GM21529 (cell line): ENCODE data around the gene LSM12.

Experiments
- ATAC-seq: cut with Tn5 transposase; IDR thresholded peaks from one replicate; pipeline ENCODE4 v1.9.1; 2021; ENCODE audit not compliant: unreplicated experiment

Gene LSM12

DNA sequence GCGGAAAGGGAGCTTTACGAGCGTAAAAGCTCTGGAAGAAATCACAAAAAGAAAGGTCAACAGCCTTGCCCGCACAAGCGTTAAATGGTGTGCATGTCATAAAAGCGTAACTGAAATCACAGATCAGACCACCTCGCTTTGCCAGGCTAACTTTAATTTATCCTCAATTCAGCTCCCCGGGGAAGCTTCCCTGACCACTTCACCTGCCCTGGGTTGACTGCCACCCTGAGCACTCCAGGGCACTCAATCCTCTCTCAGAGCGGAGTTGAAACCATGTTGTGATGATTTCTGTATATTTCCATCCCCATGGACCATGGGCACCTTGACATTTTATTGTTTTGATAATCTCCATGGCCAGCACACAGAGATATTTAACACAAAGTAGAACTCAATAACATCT is 78.2 kb downstream of the LSM12 start:
- ATAC-seq = no peak

DNA sequence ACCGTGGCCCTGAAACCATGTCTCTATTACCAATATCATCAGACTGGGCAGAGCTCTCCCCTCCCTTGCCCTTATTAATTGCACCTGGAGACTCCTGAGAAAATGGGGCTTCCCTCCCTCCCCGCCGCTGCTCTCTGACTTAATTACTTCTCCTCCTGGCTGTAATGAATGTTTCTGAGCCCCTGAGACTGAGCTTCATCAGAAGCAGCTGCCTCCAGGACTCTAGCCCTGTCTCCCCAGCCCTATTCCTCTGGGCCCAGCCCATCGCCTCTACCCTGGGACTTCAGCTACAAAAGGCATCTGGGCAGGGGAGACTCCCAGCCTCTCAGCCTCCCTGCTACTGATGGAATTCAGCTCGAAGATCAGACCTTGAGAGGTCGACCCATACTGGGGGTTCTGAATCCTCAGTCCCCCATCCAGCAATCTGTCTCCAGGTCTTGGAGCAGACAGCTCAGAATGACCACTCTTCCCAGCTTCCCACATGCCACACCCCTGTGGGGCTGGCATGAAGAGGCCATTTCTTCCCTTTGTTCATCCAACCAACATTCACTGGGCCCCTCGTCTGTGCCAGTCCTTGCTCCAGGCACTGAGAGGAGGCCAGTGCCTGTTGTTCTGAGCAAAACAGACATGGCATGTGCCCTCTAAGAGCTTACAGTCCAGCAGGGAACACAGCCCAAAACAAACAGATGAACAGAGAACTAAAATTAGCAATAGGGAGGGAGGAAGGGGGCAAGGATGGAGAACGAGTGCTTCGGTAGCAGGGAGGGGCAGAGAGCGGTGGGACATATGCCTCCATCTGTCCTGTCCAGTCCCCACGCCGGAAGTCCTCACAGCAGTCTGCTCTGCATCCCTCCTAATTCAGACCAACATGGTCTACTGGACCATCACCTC is 79.1 kb downstream of the LSM12 start:
- no peak for ATAC-seq

DNA sequence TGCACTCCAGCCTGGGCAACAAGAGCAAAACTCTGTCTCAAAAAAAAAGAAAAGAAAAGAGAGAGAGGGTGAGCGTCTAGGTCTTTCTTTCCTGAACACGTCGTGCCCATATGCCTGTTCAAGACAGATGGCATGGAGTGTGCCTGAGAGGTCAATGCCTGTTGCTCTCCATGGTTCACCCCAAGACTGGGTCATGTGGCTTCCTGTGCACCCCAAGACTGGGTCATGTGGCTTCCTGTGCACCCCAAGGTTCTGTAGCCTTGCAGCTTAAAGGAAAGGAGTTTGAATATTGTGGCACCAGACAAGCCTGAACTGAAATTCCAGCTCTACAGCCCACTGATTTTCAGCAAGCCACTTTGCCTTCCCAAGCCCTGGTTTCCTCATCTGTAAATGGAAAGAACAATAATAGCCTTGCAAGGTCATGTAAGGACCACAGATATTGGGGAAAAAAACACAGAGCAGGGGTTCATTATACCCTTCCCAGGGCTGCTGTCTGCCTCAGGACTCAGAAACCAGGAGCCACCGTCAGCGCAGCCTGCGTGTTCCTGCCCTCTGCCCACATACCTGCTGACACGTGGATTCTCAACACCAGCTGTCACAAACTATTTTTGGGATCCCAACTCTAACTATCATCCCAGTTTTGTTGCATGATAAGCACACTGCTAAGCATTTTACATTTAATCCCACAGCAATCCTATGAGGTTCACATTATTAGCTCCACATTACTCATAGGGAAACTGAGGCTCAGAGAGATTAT is 80.1 kb downstream of the LSM12 start:
- no peak for ATAC-seq

DNA sequence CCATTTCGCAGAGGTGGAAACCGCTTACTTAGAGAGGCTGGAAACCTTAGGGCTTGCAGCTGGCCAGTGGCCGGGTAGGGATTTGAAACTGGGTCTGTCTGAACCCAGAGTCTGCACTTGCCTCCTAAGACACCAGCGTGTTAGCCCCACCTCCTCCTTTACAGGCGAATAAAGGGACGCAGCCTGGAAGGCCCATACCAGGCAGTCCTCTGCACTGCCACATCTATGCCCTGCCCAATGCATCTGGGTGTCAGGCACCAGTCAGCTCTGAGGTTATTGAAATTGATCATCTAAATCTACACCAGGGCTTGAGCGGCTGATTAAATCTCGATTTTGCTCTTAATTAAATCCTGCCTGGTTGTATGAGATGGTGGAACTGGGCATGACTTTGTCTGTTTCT is 82.0 kb downstream of the LSM12 start:
- no peak for ATAC-seq
